Neural crest cell (in vitro differentiated cells): ENCODE measurements around the gene CEBPG. TPM values are rescaled to one million over a fixed set of nuclear protein-coding genes. Genes with fewer than 3 reads are reported as not detected.

Experiments used
- DNase-seq: peaks from one replicate; pipeline ENCODE4 v3.0.0; 2021; ENCODE audit warnings: low read depth, mixed read lengths, low spot score
- H3K27ac Mint-ChIP-seq: one replicate; pipeline ENCODE4 v1.8.0; 2021; ENCODE audit warnings: mild to moderate bottlenecking, mixed read lengths; ENCODE audit not compliant: unreplicated experiment
- H3K27me3 Mint-ChIP-seq: 2 replicates; pipeline ENCODE4 v1.8.0; 2021; ENCODE audit warnings: low read depth, mild to moderate bottlenecking, mixed read lengths
- H3K36me3 Mint-ChIP-seq: 2 replicates; pipeline ENCODE4 v1.8.0; 2021; ENCODE audit warnings: low read depth, mild to moderate bottlenecking, mixed read lengths
- H3K4me1 Mint-ChIP-seq: 2 replicates; pipeline ENCODE4 v1.8.0; 2021; ENCODE audit warnings: mixed read lengths
- H3K4me3 Mint-ChIP-seq: one replicate; pipeline ENCODE4 v1.8.0; 2021; ENCODE audit warnings: mild to moderate bottlenecking, mixed read lengths
- H3K9me3 Mint-ChIP-seq: 2 replicates; pipeline ENCODE4 v1.8.0; 2021; ENCODE audit warnings: mixed read lengths
- CTCF ChIP-seq: fragments of 200-600 bp; sonication (generic); conservative IDR thresholded peaks from 2 replicates; pipeline ENCODE4 v1.5.0; 2021; ENCODE audit warnings: antibody characterized with exemption, mild to moderate bottlenecking
- long read RNA-seq: library from polyadenylated mRNA; unstranded; transcript quantifications from one replicate; pipeline ENCODE4 v2.0.0, GENCODE V29; 2020
- total RNA-seq: library from RNA; stranded (reverse); gene quantifications from 2 replicates; pipeline ENCODE4 v1.2.1, GENCODE V29; 2021

The CEBPG gene
- total RNA-seq: 40.2 and 41.9 TPM in 2 replicates
- long read RNA-seq, full-length matches to known transcripts: 16 of 30 reads
- long read RNA-seq, partial matches to known transcripts: 14 of 30 reads
- long read RNA-seq, other reads (novel, unspliced or antisense): 0 of 30 reads

GRCh38 chr19:33373453-33374235, at the start of gene CEBPG:
Gene CEBPG, plus strand, starts transcription at chr19:33373709. Its CDS starts 5,531 bp downstream, at chr19:33379240.
- Mint-ChIP-seq H3K9me3 (no peaks in the 10 kb centered on the region), H3K4me1 (peaks cover 47% of the 10 kb centered on the region), H3K27ac (peak within 1 kb of the TSS; percentile 60), H3K4me3 (peak within 1 kb of the TSS; percentile 92), H3K36me3 (peaks cover 4% of the 10 kb centered on the region), H3K27me3 (peaks cover 2% of the 10 kb centered on the region)
- peak; percentile 98 for DNase-seq
- no peak for TF ChIP-seq CTCF

GRCh38 chr19:33324628-33325027, 48.9 kb upstream of the CEBPG start:
- Mint-ChIP-seq H3K27ac (no peak overlapping the region), H3K9me3 (peaks cover 10% of the 10 kb centered on the region), H3K4me1 (no peaks in the 10 kb centered on the region), H3K27me3 (peaks cover 4% of the 10 kb centered on the region), H3K4me3 (no peak overlapping the region), H3K36me3 (no peaks in the 10 kb centered on the region)
- DNase-seq: no peak
- TF ChIP-seq CTCF: no peak

GRCh38 chr19:33325920-33326319, 47.6 kb upstream of the CEBPG start:
- no peak for DNase-seq

GRCh38 chr19:33329060-33329459, 44.4 kb upstream of the CEBPG start:
- Mint-ChIP-seq H3K4me1 (peaks cover 5% of the 10 kb centered on the region), H3K9me3 (no peaks in the 10 kb centered on the region), H3K27me3 (peaks cover 4% of the 10 kb centered on the region), H3K27ac (no peak overlapping the region), H3K4me3 (no peak overlapping the region), H3K36me3 (no peaks in the 10 kb centered on the region)
- TF ChIP-seq CTCF: no peak
- DNase-seq: no peak

More at GRCh38 chr19:33325920-33326319, 47.6 kb upstream of the CEBPG start:
- TF ChIP-seq CTCF: no peak
- H3K36me3 Mint-ChIP-seq: no peaks in the 10 kb centered on the region
- H3K4me3 Mint-ChIP-seq: no peak overlapping the region
- peaks cover 5% of the 10 kb centered on the region for H3K4me1 Mint-ChIP-seq
- H3K9me3 Mint-ChIP-seq: peaks cover 5% of the 10 kb centered on the region
- peaks cover 4% of the 10 kb centered on the region for H3K27me3 Mint-ChIP-seq
- H3K27ac Mint-ChIP-seq: no peak overlapping the region

GRCh38 chr19:33329736-33330135, 43.8 kb upstream of the CEBPG start:
- H3K36me3 Mint-ChIP-seq: no peaks in the 10 kb centered on the region
- no peak overlapping the region for H3K27ac Mint-ChIP-seq
- H3K4me1 Mint-ChIP-seq: peaks cover 5% of the 10 kb centered on the region
- H3K4me3 Mint-ChIP-seq: no peak overlapping the region
- no peaks in the 10 kb centered on the region for H3K9me3 Mint-ChIP-seq
- DNase-seq: no peak
- TF ChIP-seq CTCF: no peak
- peaks cover 4% of the 10 kb centered on the region for H3K27me3 Mint-ChIP-seq
